G401 (cell line): ENCODE data around the gene ZNF792. TPM values are rescaled to one million over a fixed set of nuclear protein-coding genes. Genes with fewer than 3 reads are reported as not detected.
"Not testable (repeated sequence)": the region's sequence is repeated elsewhere in the genome, so short reads cannot be mapped to it uniquely, and the experiment has no call there.

Source experiments
- DNase-seq: peaks from one replicate; pipeline ENCODE4 v3.0.0-alpha.2; 2015; ENCODE audit warnings: low spot score
- in situ Hi-C: cut with HindIII; loops from 2 replicates; pipeline ENCODE4 v1.10.0; 2016; ENCODE audit warnings: low sequenced_read_pairs, mixed read lengths
- total RNA-seq: library from RNA; depleted of rRNA; stranded (reverse); fragments of >200 nt; shearing (Covaris generic); gene quantifications from 2 replicates; pipeline ENCODE4 v1.2.3, GENCODE V29; 2014; rRNA removed

ZNF792 gene
- 2.2 and 8.3 TPM in 2 replicates for total RNA-seq

GRCh38 chr19:34963573-34964406 lies at the start of gene ZNF792:
Gene ZNF792 (minus strand): TSS chr19:34964229. CDS start chr19:34963662, 567 bp downstream.
- in situ Hi-C loops = no loop called here
- DNase-seq = peak; percentile 69

- in situ Hi-C loops = no loop called here
- no peak for DNase-seq
Observed at GRCh38 chr19:35013041-35013819, 49.2 kb upstream of the ZNF792 start.

DNA sequence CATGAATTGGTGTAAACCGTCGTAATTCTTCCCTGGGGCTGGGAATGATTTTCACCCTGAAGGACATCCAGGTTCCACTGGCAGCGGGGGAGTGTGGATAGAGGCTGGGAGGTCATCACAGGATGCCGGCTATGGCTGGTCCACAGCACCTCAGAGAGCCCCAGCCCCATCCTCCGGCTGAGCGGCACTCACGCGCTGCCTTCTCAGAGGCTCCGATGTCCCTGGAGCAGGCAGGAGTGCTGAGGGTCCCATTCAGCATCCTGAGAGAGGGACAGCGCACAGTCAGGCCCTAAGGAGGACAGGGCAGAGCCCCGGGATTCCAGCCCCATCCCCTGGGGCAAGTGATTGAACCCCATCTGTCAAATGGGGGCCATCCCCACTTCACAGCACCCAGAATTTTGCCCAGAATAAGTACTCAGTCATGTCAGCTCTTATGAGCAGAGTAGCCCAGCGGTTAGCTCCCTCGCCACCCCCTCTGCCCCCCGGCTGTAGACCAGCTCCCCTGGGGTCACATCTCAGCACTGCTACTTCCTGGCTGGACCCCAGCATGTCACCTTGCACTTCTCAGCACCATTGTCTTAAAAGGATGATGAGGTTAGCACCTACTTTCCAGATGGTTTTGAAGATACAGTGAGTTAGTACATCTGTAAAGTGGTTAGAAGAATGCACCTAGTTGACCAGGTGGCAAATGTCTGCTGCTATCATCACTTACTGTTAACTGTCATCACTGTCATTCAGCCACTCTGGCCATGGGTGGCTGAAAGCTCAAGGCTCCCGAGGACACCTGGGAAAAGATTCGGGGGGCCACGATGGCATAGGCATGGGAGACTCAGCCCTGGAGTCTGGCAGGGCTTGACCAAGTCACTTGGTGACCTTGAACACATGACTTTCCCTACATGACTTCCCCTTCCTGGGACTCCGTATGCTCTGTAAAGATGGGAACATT lies 48.0 kb upstream of the ZNF792 start:
- DNase-seq = no peak
- in situ Hi-C loops = no loop called here

- no peak for DNase-seq
- in situ Hi-C loops = no loop called here
Observed at GRCh38 chr19:35011091-35011689, 47.2 kb upstream of the ZNF792 start.

DNA sequence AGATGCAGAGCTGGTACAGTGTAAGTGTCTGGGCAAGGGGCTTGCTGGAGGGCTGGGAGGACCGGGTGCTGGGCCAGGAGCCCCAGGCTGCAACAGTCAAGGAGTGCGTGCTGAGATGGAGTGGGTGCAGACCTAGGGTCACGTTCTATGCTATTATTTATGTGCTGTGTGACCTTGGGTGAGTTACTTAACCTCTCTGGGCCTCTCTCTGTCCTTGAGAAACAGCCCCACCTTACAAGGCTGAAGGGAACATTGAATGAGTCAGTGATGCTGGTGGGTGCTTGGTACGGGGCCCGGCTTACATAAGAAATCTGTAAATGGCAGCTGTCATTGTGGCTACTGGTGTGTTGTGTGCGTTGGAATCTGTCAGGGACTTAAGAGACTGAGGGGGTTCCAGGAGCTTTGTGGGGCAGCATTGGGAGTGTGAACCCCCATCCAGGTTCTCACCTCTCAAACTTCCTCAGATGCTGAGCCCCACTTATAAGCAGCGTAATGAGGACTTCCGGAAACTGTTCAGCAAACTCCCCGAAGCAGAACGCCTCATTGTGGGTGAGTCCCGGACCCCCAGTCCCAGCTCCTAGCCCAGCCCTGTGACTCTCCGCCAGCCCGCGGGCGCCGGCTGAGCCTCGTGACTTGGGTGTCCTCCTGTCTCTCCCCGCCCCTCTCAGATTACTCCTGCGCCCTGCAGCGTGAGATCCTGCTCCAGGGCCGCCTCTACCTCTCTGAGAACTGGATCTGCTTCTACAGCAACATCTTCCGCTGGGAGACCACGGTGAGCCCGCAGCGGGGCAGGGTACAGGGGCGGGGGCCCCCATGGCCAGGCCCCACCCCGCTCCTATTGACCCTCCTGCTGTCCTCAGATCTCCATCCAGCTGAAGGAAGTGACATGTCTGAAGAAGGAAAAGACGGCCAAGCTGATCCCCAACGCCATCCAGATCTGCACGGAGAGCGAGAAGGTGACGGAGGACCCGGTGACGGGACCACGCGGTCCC lies 45.7 kb upstream of the ZNF792 start:
- DNase-seq = no peak
- in situ Hi-C loops = no loop called here

DNA sequence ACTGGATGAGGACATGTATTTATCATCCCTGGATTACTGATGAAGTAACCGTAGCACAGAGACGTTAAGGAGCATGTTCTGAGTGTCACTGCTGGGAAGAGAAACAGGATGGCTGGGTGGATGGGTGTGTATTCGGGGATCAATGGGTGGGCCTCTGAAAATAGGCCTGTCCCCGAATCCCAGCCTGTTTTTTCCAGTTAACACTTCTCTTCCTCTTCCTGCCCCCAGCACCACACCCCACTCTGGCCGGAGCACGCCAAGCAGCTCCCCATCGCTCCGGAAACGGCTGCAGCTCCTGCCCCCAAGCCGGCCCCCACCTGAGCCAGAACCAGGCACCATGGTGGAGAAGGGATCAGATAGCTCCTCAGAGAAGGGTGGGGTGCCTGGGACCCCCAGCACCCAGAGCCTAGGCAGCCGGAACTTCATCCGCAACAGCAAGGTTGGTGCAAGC lies 44.9 kb upstream of the ZNF792 start:
- DNase-seq = no peak
- in situ Hi-C loops = no loop called here

GRCh38 chr19:35007427-35007826 lies 43.4 kb upstream of the ZNF792 start:
- in situ Hi-C loops, DNase-seq: not testable (repeated sequence)

DNA sequence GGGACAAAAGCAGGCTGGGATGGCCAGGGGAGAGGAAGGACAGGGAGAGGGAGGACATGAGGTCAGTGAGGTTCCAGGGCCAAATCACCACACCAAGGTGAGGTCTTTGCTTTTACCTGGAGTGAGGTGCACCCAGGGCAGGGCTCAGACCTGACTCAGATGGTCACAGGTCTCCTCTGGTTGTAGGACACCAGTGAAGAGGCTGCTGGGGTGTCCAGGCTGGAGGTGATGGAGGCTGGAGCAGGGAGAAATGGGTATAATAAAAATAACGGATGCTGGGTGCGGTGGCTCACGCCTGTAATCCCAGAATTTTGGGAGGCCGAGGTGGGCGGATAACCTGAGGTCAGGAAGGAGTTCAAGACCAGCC lies 43.0 kb upstream of the ZNF792 start:
- in situ Hi-C loops = no loop called here

DNA sequence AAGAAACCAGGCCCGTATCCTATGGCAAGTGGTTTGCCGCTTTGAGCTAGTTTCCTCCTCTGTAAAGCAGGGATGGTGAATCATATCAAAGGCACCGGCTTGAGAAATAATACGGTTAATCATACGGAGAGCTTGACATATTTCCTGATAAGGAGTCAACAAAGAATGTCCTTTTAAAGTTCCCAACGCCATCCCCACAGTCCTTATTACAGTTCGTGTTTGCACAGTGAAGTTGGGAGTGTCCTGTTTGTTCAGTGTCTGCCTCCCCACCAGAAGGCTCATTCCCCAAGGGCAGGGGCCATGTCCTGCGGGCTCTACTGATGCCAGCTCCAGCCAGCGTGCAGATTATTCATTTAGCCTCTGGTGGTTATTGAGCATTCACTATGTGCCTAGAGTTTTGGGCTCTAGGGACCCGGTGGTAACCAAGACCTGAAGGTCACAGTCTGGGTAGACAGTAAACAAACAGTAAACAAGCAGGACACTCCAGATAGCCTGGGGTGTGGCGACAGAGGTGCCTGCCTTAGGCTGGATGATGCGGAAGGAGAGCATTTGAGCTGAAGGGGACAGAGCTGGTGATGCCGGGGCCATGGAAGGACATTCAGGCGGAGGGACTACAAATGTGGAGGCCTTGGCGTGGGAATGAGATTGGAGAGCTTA lies 42.4 kb upstream of the ZNF792 start:
- DNase-seq = no peak
- in situ Hi-C loops = no loop called here

More for the DNA sequence above, 43.0 kb upstream of the ZNF792 start:
- DNase-seq = no peak

- DNase-seq, in situ Hi-C loops: not testable (repeated sequence)
Observed at GRCh38 chr19:35006007-35006341, 41.9 kb upstream of the ZNF792 start.

DNA sequence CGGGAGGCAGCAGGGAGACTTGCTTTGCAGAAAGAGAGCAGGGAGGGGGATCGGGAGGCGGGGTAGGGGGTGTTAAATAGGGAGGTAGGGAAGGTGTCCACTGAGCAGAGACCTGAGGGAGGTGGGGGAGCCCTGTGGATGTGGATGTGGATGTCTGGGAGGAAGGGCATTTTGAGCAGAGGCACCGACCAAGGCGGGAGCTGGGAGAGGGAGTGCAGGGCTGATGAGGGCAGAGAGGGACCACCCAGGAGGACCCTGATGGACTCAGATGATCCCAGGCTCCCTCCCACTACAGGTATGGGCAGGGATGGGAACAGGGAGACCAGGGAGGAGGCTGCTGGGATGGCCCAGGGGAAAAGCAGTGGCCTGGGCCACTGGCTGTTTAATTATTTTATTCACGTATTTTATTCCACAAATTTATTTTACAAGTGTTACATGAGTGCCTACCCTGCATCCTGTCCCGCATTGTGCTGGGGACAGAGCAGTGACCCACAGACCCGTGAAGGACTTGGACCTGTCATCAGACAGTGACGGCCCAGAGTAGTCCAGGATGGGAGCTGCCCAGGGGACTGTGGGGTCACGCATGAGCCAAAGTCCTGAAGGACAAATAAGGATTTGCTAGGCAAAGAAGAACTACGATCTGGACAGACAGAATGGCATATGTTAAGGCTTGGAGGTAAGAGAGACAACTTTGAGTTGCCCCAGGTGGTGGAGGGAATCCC lies 41.4 kb upstream of the ZNF792 start:
- in situ Hi-C loops = no loop called here
- no peak for DNase-seq

- in situ Hi-C loops = no loop called here
- no peak for DNase-seq
Observed at GRCh38 chr19:35004517-35005255, 40.7 kb upstream of the ZNF792 start.

DNA sequence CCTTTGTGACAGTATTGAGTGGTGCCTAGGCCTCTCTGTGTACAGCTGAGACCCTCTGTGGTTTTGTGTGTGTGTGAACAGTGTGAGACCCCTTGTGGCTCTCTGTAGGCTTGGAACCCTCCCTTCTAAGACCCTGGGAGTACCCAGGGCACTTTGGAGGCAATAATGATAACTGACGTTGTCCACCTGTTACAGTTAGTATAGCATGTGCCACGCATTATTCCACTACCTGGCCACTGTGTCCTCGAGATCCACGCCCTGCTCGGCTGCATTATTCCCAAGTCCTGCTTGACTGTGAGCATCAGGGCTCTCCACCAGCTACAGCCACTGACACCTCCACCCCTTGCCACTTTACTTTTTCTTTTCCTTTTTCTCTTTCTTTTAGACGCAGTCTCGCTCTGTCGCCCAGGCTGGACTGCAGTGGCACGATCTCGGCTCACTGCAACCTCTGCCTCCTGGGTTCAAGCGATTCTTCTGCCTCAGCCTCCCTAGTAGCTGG lies 38.1 kb upstream of the ZNF792 start:
- DNase-seq = no peak
- in situ Hi-C loops = no loop called here

DNA sequence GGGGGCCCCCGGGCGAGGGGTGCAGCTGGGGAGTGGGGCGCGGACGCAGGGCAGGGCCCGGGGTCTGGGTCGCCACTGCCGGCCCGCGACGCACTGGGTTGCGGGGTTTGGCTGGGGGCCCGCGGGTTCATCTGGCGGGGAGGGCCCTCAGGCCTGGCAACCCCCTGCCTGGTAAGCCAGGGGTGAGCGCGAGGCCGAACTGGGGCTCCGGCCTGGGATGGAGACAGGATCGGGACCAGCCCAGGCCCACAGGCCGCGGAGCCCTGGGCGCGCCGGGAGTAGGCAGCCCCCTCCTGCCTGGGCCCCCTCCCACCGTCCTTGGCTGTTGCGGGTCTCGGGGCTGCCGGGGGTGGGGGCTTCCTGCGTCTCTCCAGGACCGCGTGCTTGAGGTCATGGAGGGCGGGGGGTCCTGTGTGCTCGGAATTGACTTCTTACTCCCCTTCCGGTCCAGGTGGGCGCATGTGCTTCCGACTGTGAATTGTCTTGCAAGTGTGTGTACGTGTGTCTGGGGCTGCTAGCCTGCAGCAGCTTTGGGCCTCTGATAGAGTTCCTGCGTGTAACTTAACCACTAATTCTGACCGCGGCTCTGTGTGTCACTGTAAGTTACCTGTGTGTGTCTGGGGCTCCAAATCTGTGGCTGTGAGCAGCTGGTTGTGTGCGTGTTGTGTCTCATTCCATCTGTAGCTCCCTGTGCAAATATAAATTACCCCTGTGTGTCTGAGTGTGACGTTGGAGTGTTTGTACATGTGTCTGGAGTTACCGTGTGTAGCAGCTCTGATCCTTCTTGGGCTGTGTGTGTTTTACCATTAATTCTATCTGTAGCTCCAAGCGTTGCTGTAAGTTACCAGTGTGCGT lies 36.8 kb upstream of the ZNF792 start:
- in situ Hi-C loops = no loop called here
- DNase-seq = peak; percentile 52

- in situ Hi-C loops = no loop called here
- no peak for DNase-seq
Observed at GRCh38 chr19:35000338-35000646, 36.3 kb upstream of the ZNF792 start.
